Measurements from ENCODE around the gene PRR14L. TPM values are rescaled to one million over a fixed set of nuclear protein-coding genes. Genes with fewer than 3 reads are reported as not detected.
"Not testable (repeated sequence)": the region's sequence is repeated elsewhere in the genome, so short reads cannot be mapped to it uniquely, and the experiment has no call there.

The PRR14L gene
- total and polyA plus RNA-seq, 3 donors from 2014 or later = 15.9 to 57.0 (median 52.3) TPM

DNA sequence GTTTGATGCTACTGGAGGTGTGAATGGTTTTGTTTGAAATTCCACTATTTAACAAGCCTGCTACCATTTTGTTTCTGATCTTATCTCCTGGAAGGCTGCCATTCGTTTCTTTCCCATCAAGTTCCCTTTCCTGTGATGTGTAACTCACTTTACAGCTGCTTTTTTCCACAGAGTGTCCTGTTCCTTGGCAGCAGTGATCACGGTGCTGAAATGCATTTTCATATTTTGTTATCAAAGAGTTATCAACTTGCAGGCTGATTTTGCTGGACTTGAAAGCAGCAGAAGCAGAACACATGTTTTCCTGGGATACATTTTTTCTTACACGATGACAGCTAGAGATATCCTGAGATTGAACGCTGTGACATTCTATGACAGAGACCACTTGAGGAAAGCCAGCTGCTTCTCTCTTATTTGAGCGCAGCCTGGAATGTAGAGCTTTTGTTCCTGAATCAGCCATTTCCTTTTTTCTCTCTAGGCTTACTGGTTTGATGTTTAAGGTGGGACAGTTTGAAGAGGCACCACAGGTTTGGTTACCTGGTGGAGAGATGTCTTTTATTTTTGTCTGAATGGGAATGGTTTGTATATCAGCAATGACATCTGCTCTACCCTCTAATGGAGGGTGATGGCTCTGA, 34.7 kb downstream of the PRR14L start:
- no peaks in the 10 kb centered on the region for H3K9me3 ChIP-seq
- H3K36me3 ChIP-seq (ENCODE audit: low read depth, missing control alignments) = no peaks in the 10 kb centered on the region
- TF ChIP-seq, protein P1, sequence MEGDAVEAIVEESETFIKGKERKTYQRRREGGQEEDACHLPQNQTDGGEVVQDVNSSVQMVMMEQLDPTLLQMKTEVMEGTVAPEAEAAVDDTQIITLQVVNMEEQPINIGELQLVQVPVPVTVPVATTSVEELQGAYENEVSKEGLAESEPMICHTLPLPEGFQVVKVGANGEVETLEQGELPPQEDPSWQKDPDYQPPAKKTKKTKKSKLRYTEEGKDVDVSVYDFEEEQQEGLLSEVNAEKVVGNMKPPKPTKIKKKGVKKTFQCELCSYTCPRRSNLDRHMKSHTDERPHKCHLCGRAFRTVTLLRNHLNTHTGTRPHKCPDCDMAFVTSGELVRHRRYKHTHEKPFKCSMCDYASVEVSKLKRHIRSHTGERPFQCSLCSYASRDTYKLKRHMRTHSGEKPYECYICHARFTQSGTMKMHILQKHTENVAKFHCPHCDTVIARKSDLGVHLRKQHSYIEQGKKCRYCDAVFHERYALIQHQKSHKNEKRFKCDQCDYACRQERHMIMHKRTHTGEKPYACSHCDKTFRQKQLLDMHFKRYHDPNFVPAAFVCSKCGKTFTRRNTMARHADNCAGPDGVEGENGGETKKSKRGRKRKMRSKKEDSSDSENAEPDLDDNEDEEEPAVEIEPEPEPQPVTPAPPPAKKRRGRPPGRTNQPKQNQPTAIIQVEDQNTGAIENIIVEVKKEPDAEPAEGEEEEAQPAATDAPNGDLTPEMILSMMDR (IDR thresholded peaks at IDR 0.05) = no peak
- TF ChIP-seq POLR2A (IDR thresholded peaks at IDR 0.05) = no peak
- no peak for DNase-seq
- no peaks in the 10 kb centered on the region for H3K27me3 ChIP-seq
- 64% methylated on average over 5 of the region's 5 CpGs for WGBS, 2 donors
- no peaks in the 10 kb centered on the region for H3K4me1 ChIP-seq
- intact Hi-C loops (cut with DNase I; ENCODE audit: low total_unique reads) = no loop called here
- H3K27ac ChIP-seq = no peak overlapping the region
- H3K4me3 ChIP-seq = no peak overlapping the region

DNA sequence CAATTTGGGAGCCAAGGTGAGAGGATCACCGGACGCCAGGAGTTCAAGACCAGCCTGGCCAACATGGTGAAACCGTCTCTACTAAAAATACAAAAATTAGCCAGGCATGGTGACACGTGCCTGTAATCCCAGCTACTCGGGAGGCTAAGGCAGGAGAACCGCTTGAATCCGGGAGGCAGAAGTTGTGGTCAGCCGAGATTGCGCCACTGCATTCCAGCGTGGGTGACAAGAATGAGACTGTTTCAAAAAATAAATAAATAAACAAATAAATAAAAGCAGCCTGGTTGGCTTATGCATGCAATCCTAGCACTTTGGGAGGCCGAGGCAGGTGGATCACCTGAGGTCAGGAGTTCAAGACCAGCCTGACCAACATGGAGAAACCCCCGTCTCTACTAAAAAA, 38.7 kb downstream of the PRR14L start:
- H3K4me3 ChIP-seq; H3K27ac ChIP-seq; H3K27me3 ChIP-seq; H3K36me3 ChIP-seq (ENCODE audit: low read depth, missing control alignments); DNase-seq; intact Hi-C loops (cut with DNase I; ENCODE audit: low total_unique reads); H3K9me3 ChIP-seq; H3K4me1 ChIP-seq: not testable (repeated sequence)
- WGBS, 2 donors = 92 to 95% methylated on average over 12 of the region's 12 CpGs

DNA sequence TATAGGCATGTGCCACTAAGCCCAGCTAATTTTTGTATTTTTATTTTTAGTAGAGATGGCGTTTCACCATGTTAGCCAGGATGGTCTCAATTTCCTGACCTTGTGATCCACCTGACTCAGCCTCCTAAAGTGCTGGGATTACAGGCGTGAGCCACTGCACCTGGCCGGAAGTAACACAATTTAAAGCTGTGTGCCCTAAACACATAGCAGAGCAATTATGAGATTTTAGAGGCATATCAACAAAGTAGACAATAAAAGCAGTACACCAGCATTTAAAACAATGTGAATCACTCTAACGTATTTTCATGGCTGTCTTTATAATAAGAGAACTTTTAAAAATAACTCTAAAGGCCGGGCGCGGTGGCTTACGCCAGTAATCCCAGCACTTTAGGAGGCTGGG, 42.4 kb downstream of the PRR14L start:
- Histone ChIP-seq H3K27me3 (no peaks in the 10 kb centered on the region), H3K36me3 (ENCODE audit: low read depth, missing control alignments) (no peaks in the 10 kb centered on the region), H3K9me3 (no peaks in the 10 kb centered on the region), H3K27ac (no peak overlapping the region), H3K4me1 (no peaks in the 10 kb centered on the region), H3K4me3 (no peak overlapping the region)
- intact Hi-C loops (cut with DNase I; ENCODE audit: low total_unique reads) = no loop called here
- no peak for TF ChIP-seq POLR2A (IDR thresholded peaks at IDR 0.05)
- TF ChIP-seq, protein P1 (IDR thresholded peaks at IDR 0.05) = no peak
- DNase-seq = no peak
- WGBS, 2 donors = 87 to 89% methylated on average over 8 of the region's 8 CpGs

DNA sequence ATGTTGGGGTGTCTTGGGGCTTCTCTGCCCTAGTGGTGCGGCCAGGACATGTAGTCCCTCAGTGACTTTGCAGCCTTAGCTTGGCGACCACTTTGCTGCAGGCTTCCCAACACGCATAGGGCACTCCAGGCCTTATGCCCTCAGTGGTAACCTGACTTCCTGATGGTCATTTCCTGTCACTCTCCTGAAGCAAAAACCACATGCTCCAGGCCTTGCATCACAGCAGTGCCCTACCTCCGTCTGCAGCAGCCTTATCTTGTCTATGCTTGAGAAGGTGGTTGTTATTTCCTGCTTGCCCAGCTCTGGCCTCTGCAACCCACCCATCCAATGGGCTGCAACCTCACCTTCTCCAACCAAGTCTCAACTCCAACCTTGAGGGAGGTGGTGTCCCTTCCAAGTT, 54.5 kb downstream of the PRR14L start:
- WGBS, 2 donors = 85 to 96% methylated on average over 4 of the region's 4 CpGs
- H3K27me3 ChIP-seq = no peaks in the 10 kb centered on the region
- no peak overlapping the region for H3K4me3 ChIP-seq
- no peak for DNase-seq
- H3K9me3 ChIP-seq = no peaks in the 10 kb centered on the region
- no peaks in the 10 kb centered on the region for H3K4me1 ChIP-seq
- no peaks in the 10 kb centered on the region for H3K36me3 ChIP-seq (ENCODE audit: low read depth, missing control alignments)
- intact Hi-C loops (cut with DNase I; ENCODE audit: low total_unique reads) = no loop called here
- no peak overlapping the region for H3K27ac ChIP-seq
- TF ChIP-seq, protein P1 (IDR thresholded peaks at IDR 0.05) = no peak
- no peak for TF ChIP-seq POLR2A (IDR thresholded peaks at IDR 0.05)

DNA sequence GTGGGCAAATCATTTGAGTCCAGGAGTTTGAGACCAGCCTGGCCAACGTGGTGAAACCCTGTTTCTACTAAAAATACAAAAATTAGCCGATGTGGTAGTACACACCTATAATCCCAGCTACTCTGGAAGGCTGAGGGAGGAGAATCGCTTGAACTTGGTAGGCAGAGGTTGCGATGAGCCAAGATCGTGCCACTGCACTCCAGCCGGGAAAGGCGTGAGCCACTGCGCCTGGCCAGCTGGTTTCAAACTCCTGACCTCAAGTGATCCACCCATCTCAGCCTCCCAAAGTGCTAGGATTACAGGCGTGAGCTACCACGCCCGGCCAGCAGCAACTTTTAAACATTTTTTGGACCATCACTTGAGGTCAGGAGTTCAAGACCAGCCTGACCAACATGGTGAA, 55.9 kb downstream of the PRR14L start:
- H3K27ac ChIP-seq; H3K4me1 ChIP-seq; intact Hi-C loops (cut with DNase I; ENCODE audit: low total_unique reads); H3K9me3 ChIP-seq; H3K27me3 ChIP-seq; H3K36me3 ChIP-seq (ENCODE audit: low read depth, missing control alignments); H3K4me3 ChIP-seq; DNase-seq: not testable (repeated sequence)
- WGBS, 2 donors = 92 to 93% methylated on average over 11 of the region's 11 CpGs

DNA sequence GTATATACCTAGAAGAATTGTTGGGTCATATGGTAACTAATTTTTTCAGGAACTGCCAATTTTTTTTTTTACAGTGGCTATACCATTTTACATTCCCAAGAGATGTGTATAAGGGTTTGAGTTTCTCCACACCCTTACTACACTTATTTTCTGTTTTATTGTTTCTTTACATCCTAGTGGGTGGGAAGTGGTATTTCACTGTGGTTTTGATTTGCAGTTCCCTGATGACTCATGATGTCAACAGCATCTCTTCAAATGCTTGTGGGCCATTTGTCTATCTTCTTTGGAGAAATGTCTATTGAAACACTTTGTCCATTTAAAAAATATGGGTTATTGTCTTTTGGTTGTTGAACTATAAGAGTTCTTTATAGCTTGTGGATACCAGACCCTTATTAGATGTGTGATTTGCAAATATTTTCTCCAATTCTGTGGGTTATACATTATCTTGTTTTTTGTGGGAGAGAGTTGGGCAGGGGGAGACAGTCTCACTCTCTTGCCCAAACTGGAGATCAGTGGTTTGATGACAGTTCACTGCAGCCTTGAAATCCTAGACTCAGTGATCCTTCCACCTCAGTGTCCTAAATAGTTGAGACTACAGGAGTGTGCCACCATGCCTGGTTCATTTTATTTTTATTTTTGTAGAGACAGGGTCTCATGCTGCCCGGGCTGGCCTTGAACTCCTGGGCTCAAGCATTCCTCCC, 57.6 kb downstream of the PRR14L start:
- H3K36me3 ChIP-seq (ENCODE audit: low read depth, missing control alignments) = no peaks in the 10 kb centered on the region
- no peak overlapping the region for H3K4me3 ChIP-seq
- H3K27me3 ChIP-seq = no peaks in the 10 kb centered on the region
- no peak for DNase-seq
- no peak overlapping the region for H3K27ac ChIP-seq
- TF ChIP-seq, protein P1 (IDR thresholded peaks at IDR 0.05) = no peak
- TF ChIP-seq POLR2A (IDR thresholded peaks at IDR 0.05) = no peak
- intact Hi-C loops (cut with DNase I; ENCODE audit: low total_unique reads) = no loop called here
- no peaks in the 10 kb centered on the region for H3K9me3 ChIP-seq
- 70 to 87% methylated on average over 1 of the region's 1 CpG for WGBS, 2 donors
- no peaks in the 10 kb centered on the region for H3K4me1 ChIP-seq

All from testis (tissue), 3 donors.